ENCODE data around the gene MYL10. TPM values are rescaled to one million over a fixed set of nuclear protein-coding genes. Genes with fewer than 3 reads are reported as not detected.

The MYL10 gene
- total and polyA plus RNA-seq, 2 donors (not counting 3 experiments of a cell fraction or from before 2014, with no cell fraction given) = not detected

DNA sequence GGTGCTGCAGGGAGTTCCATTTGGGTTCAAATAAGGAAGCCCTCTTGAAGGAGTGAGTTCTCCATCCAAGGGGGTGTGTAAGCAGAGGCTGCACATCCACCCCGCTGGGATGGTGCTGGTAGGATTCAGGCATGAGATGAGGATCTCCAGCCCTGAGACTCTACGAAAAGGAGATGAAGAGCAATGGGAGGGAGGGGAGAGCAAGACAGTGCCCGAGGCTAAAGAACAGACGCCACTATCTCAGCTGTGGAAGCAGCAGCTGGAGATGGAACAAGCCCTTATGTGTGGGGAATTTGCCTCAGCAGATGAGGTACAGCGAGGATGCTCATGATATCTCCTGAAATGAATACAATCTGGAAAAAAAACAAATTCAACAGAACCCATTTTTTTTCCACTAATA is 28.1 kb upstream of the MYL10 start:
- Histone ChIP-seq H3K27me3 (ENCODE audit: control insufficient read depth in 2 of 2, insufficient read depth in 2 of 2, low read length in 2 of 2) (peaks cover 4% of the 10 kb centered on the region in 2 experiments), H3K79me2 (ENCODE audit: control insufficient read depth, insufficient read depth, low read length) (no peaks in the 10 kb centered on the region), H2AFZ (ENCODE audit: low read depth, low read length) (no peak overlapping the region), H3K4me2 (ENCODE audit: insufficient read depth, low read length) (no peak overlapping the region), H3K4me3 (replicated peaks in 1 of 3; ENCODE audit: insufficient read depth in 1 of 3, low read depth in 1 of 3, low read length in 3 of 3) (no peak overlapping the region), H3K36me3 (ENCODE audit: control insufficient read depth in 2 of 2, extremely low read depth in 1 of 2, insufficient read depth in 2 of 2, low read length in 2 of 2) (no peaks in the 10 kb centered on the region), H3K27ac (ENCODE audit: insufficient read depth, low read depth, low read length) (no peak overlapping the region), H4K20me1 (replicated peaks; ENCODE audit: control insufficient read depth, extremely low read depth, insufficient read depth, low read length) (no peaks in the 10 kb centered on the region), H3K9me3 (replicated peaks; ENCODE audit: control insufficient read depth, insufficient read depth, low read length) (no peaks in the 10 kb centered on the region), H3K4me1 (ENCODE audit: control insufficient read depth, extremely low read depth, insufficient read depth, low read length) (no peaks in the 10 kb centered on the region), H3K9ac (replicated peaks; ENCODE audit: extremely low read depth, insufficient read depth, low read length) (no peak overlapping the region), H3K9me1 (replicated peaks; ENCODE audit: control insufficient read depth, extremely low read depth, insufficient read depth, low read length) (no peaks in the 10 kb centered on the region)
- no TSS peak for BruUV-seq (replicated peaks)
- TF ChIP-seq POLR2A (IDR thresholded peaks at IDR 0.05; ENCODE audit: low read depth, low read length) (no peak), FOS (IDR thresholded peaks at IDR 0.05; ENCODE audit: borderline replicate concordance, insufficient read depth, low read length) (no peak), GATA2 (IDR thresholded peaks at IDR 0.05; ENCODE audit: insufficient read depth, insufficient read length, low read depth, low read length) (no peak), MYC (IDR thresholded peaks at IDR 0.05; ENCODE audit: low read depth, low read length) (no peak)
- dilution Hi-C loops (cut with MboI; ENCODE audit: extremely low pct_ligation_motif_present, low sequenced_read_pairs) = no loop called here
- DNase-seq (ENCODE audit: low read depth, low spot score) (no peak), FAIRE-seq (no peak)
- ChIA-PET CTCF (no interaction called here), POLR2A (no interaction called here)
- intact Hi-C loops (cut with micrococcal nuclease) = no loop called here

DNA sequence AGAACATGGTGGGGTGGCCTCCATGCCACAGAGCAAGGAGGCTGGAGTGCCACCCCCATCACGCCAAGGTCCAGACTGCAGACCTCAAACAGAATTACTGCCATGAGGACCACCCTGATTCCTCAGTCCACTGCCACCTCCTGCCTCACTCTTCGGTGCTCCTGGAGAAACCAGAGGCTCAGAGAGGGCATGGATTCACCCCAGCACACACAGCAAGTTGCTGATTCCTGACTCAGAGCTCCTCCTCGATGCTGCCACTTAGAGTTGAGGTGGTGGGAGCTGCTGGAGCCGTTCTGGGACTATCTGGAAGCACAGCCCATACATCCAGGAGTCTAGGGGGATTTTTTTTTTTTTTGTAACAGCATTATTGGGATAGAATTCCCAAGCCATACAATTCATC is 22.0 kb upstream of the MYL10 start:
- H3K27ac ChIP-seq (ENCODE audit: insufficient read depth, low read depth, low read length) = no peak overlapping the region
- FAIRE-seq (no peak), DNase-seq (ENCODE audit: low read depth, low spot score) (no peak)
- TF ChIP-seq FOS (IDR thresholded peaks at IDR 0.05; ENCODE audit: borderline replicate concordance, insufficient read depth, low read length) = no peak
- TF ChIP-seq POLR2AphosphoS5 (IDR thresholded peaks at IDR 0.05; ENCODE audit: insufficient read depth, low read depth, low read length) = no peak
- TF ChIP-seq CTCF (IDR thresholded peaks at IDR 0.05; ENCODE audit: extremely low read depth in 1 of 2, insufficient read depth in 1 of 2, low read depth in 1 of 2, low read length in 2 of 2) = no peak
- TF ChIP-seq EZH2 (IDR thresholded peaks at IDR 0.05; ENCODE audit: borderline replicate concordance, low read depth, low read length, severe bottlenecking) = no peak
- no peak for TF ChIP-seq POLR2A (IDR thresholded peaks at IDR 0.05; ENCODE audit: low read depth, low read length)
- TF ChIP-seq GATA2 (IDR thresholded peaks at IDR 0.05; ENCODE audit: insufficient read depth, insufficient read length, low read depth, low read length) = no peak
- no peak for TF ChIP-seq MYC (IDR thresholded peaks at IDR 0.05; ENCODE audit: low read depth, low read length)
- no peak for TF ChIP-seq JUN (IDR thresholded peaks at IDR 0.05; ENCODE audit: borderline replicate concordance, insufficient read depth, insufficient read length, low read depth)
- TF ChIP-seq MAX (IDR thresholded peaks at IDR 0.05; ENCODE audit: insufficient read depth, insufficient read length) = no peak
- POLR2A ChIA-PET = no interaction called here
- intact Hi-C loops (cut with micrococcal nuclease) = no loop called here
- no peak overlapping the region for H3K4me3 ChIP-seq (replicated peaks in 1 of 3; ENCODE audit: insufficient read depth in 1 of 3, low read depth in 1 of 3, low read length in 3 of 3)
- no peaks in the 10 kb centered on the region for H4K20me1 ChIP-seq (replicated peaks; ENCODE audit: control insufficient read depth, extremely low read depth, insufficient read depth, low read length)
- H3K4me2 ChIP-seq (ENCODE audit: insufficient read depth, low read length) = no peak overlapping the region
- peaks cover 3% of the 10 kb centered on the region in 2 experiments for H3K27me3 ChIP-seq (ENCODE audit: control insufficient read depth in 2 of 2, insufficient read depth in 2 of 2, low read length in 2 of 2)
- no peaks in the 10 kb centered on the region for H3K79me2 ChIP-seq (ENCODE audit: control insufficient read depth, insufficient read depth, low read length)
- no peaks in the 10 kb centered on the region for H3K36me3 ChIP-seq (ENCODE audit: control insufficient read depth in 2 of 2, extremely low read depth in 1 of 2, insufficient read depth in 2 of 2, low read length in 2 of 2)
- dilution Hi-C loops (cut with MboI; ENCODE audit: extremely low pct_ligation_motif_present, low sequenced_read_pairs) = no loop called here
- H3K9ac ChIP-seq (replicated peaks; ENCODE audit: extremely low read depth, insufficient read depth, low read length) = no peak overlapping the region
- CTCF ChIA-PET = interaction anchor here (1.2 to 1.6 kb wide), 4 partner anchors 16 to 621 kb away, joined by 3 to 5 read pairs (median 3); no protein-coding TSS in a partner anchor
- no peaks in the 10 kb centered on the region for H3K9me3 ChIP-seq (replicated peaks; ENCODE audit: control insufficient read depth, insufficient read depth, low read length)
- BruUV-seq (replicated peaks) = no TSS peak
- H3K4me1 ChIP-seq (ENCODE audit: control insufficient read depth, extremely low read depth, insufficient read depth, low read length) = no peaks in the 10 kb centered on the region
- H3K9me1 ChIP-seq (replicated peaks; ENCODE audit: control insufficient read depth, extremely low read depth, insufficient read depth, low read length) = no peaks in the 10 kb centered on the region
- H2AFZ ChIP-seq (ENCODE audit: low read depth, low read length) = no peak overlapping the region

All from endothelial cell of umbilical vein (primary cell).